Adrenal gland (tissue), 5 donors: ENCODE results near the gene FAM78A.

Experiments used
- POLR2A ChIP-seq, 2 donors: fragments of 450-650 bp; IDR thresholded peaks; one replicate each; pipeline ENCODE4 v1.6.1; 2017; ENCODE audit warnings: antibody characterized with exemption in 2 of 2, mild to moderate bottlenecking in 2 of 2, moderate library complexity in 1 of 2
- TF ChIP-seq, protein P1 (sequence below), 6 experiments: fragments of 450-650 bp in 4 of 6; fragments of 200-600 bp in 2 of 6; sonication (generic) in 1 of 6; IDR thresholded peaks; 1 replicate in 5 of 6; 2 replicates in 1 of 6; pipeline versions ENCODE4 v1.5.1 to v1.8.0; 2016 to 2021; ENCODE audit warnings: antibody characterized with exemption in 6 of 6, mild to moderate bottlenecking in 2 of 6, moderate library complexity in 1 of 6
- donor health status: DM: no; HTN: no; CAD: no.

GRCh38 chr9:131278702-131279111 is 2.4 kb upstream of the FAM78A start:
- TF ChIP-seq, protein P1, sequence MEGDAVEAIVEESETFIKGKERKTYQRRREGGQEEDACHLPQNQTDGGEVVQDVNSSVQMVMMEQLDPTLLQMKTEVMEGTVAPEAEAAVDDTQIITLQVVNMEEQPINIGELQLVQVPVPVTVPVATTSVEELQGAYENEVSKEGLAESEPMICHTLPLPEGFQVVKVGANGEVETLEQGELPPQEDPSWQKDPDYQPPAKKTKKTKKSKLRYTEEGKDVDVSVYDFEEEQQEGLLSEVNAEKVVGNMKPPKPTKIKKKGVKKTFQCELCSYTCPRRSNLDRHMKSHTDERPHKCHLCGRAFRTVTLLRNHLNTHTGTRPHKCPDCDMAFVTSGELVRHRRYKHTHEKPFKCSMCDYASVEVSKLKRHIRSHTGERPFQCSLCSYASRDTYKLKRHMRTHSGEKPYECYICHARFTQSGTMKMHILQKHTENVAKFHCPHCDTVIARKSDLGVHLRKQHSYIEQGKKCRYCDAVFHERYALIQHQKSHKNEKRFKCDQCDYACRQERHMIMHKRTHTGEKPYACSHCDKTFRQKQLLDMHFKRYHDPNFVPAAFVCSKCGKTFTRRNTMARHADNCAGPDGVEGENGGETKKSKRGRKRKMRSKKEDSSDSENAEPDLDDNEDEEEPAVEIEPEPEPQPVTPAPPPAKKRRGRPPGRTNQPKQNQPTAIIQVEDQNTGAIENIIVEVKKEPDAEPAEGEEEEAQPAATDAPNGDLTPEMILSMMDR (IDR thresholded peaks at IDR 0.05): no peak
- no peak for TF ChIP-seq POLR2A (IDR thresholded peaks at IDR 0.05)
